ENCODE results near the gene DSCAM.

GRCh38 chr21:40696246-40696645 is 150.7 kb downstream of the DSCAM start:
- TF ChIP-seq CTCF (IDR thresholded peaks at IDR 0.05): no peak
- TF ChIP-seq EZH2 (IDR thresholded peaks at IDR 0.05; ENCODE audit: borderline replicate concordance, insufficient read depth, low read depth, low read length, poor library complexity, severe bottlenecking): no peak
